Left lobe of liver (tissue), 2 donors: Measurements from ENCODE around the gene LMF1. TPM values are rescaled to one million over a fixed set of nuclear protein-coding genes. Genes with fewer than 3 reads are reported as not detected.

Experiments used
- ATAC-seq: fragments of 200-7000 bp; cut with Tn5 transposase; one replicate; pipeline ENCODE4 v1.9.1; 2020; ENCODE audit warnings: mild to moderate bottlenecking, moderate library complexity
- DNase-seq: peaks from one replicate; pipeline ENCODE4 v3.0.0-alpha.2; 2020; ENCODE audit warnings: low spot score
- total RNA-seq: library from RNA; stranded (reverse); gene quantifications from one replicate; pipeline ENCODE4 v1.2.1, GENCODE V29; 2021
- donor health status: DM: no; HTN: no; CAD: no; lungs with moderate emphysema.
- donor health status: DM: no; HTN: yes; CAD: no.

The LMF1 gene
- total RNA-seq, 1 donor from 2014 or later, result 13.5 TPM

GRCh38 chr16:986411-986810, 15.6 kb upstream of the LMF1 start:
- ATAC-seq (no peak), DNase-seq (no peak)

- no peak for ATAC-seq
- no peak for DNase-seq
Measured at GRCh38 chr16:985646-986400, 15.0 kb upstream of the LMF1 start.

- ATAC-seq (no peak), DNase-seq (no peak)
Measured at GRCh38 chr16:984736-985636, 14.2 kb upstream of the LMF1 start.

GRCh38 chr16:984121-984694, 13.4 kb upstream of the LMF1 start:
- ATAC-seq, result no peak
- DNase-seq, result no peak

- DNase-seq (no peak), ATAC-seq (no peak)
Measured at GRCh38 chr16:983044-984030, 12.6 kb upstream of the LMF1 start.

- DNase-seq, result no peak
Measured at GRCh38 chr16:982145-983043, 11.6 kb upstream of the LMF1 start.

GRCh38 chr16:981695-982144, 10.9 kb upstream of the LMF1 start, which contains the start of gene SOX8:
TSS of gene SOX8 (plus strand) at chr16:981770. CDS start at chr16:981923, 153 bp downstream.
- ATAC-seq (no peak), DNase-seq (no peak)

More at GRCh38 chr16:982145-983043, 11.6 kb upstream of the LMF1 start:
- no peak for ATAC-seq

DNA sequence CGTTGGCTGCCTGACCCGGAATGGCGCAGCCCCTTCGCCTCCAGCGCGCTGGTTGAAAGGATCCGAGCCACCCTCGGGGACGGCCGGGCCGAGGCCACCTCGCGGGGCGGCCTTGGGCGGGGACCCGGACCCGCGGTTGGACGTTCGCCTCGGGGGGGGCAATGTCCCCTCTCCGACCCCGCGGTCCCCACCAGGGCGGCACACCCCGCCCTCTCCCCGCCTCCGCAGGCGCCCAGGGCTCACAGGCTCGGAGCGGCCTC, 9.7 kb upstream of the LMF1 start:
- DNase-seq, result no peak
- no peak for ATAC-seq

DNA sequence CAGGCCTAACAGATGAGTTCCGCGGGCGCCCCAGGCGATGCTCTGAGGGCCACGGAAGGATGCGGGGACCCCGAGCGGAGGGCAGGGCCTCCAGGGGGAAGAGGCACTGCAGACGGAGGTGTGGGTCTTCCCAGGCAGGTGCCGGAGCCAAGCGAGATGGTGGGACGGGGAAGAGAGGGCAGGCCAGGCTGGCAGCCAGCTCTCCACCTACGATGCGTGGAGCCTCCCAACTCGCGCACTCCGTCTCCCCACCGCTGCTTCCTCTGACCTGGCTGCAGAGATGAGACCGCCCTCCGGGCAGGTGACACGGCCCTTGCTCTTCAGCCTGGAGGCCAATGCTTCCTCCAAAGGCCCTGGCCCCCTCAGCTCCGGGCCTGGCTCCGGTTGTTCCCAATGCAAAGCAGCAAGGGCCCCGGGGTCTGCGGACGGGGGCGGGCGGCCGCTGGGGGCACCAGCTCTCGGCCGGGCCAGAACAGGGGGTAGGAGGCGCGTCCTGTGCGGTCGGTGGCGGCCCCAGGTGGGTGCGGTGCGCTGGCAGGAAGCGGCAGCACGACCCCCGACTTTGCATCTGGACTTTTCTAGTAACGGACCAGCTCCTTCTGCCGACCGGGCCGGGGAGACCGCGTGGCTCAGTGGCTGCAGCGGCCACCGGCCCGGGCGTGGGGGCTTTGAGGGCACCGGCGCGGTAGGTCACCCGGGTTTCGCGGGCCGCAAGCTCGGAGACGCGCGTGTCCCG, 9.2 kb upstream of the LMF1 start:
- DNase-seq, result no peak
- ATAC-seq, result no peak

DNA sequence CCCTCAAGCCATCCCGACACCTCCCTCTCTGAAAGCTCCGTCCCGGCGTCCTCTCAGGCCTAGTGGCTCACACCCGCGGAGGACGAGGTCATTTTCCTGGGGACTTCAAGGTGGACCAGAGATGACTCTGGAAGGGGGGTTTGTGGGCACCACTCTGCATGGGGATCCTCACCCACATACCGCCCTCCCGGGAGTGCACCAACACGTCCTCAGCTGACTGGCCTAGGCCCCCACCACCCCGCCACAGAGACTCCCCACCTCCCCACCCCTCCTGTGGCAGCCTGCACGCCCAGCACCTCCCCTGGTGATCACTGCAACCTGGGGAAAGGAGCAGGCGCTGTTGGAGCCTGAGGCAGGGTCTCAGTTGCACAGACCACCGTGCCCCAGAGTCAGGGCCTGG, 8.4 kb upstream of the LMF1 start:
- ATAC-seq (no peak), DNase-seq (no peak)

DNA sequence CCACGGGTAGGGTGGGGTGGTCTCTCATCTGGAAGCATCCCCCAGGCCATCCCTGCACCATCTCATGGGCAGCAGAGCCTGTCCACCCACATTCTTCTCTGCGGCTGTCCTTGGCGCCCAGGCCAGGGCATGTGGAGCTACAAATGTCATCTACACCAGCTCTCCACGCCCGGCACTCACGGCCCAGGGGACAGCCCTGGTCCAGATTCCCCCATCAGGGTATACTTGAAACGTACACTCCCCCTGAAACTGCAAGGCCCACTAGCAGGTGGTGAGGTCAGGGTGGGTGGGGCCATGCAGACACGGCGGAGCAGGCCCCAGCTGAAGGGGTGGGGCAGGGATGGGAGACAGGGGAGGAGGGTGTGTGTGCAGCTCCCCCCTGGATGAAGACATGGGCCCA, 7.6 kb upstream of the LMF1 start:
- no peak for ATAC-seq

DNA sequence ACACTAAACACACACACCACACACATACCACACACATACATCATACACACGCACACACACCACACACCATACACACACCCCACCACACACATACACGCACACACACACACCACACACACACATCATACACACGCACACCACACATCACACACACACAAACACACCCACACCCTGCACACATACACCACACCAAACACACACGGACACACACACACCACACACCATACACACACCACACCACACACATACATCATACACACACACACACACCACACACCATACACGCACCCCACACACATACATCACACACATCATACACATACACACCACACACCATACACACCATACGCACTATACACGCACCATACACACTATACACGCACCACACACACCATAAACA, 7.1 kb upstream of the LMF1 start:
- ATAC-seq, result no peak
- DNase-seq, result no peak

More for the DNA sequence above, 7.6 kb upstream of the LMF1 start:
- DNase-seq, result no peak

GRCh38 chr16:977081-977701, 6.4 kb upstream of the LMF1 start:
- ATAC-seq (no peak), DNase-seq (no peak)

DNA sequence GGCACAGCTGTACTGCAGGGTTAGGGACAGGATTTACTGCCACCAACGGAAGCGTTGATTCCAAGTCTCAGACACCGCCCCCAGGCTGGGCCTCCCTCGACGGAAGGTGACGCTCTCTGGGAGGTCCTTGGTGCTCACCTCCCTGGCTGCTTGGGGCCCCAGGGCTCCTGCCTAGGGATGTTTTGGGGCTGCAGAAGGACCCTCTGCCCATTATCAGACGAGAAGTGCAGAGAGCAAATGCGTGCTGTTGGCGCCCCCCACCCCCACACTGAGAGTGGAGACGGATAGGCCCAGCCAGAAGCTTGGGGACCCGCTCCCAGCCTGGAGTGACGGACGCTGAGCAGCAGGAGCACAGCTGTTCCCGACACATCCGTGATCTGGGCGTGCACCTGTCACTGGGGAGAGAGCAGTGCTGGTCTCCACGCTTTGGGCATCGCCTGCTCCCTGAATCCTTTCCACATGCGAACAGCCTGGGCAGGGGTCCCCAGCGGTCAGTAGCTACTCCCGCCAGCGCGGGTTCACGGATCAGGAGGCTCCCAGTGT, 5.7 kb upstream of the LMF1 start:
- DNase-seq (no peak), ATAC-seq (no peak)

DNA sequence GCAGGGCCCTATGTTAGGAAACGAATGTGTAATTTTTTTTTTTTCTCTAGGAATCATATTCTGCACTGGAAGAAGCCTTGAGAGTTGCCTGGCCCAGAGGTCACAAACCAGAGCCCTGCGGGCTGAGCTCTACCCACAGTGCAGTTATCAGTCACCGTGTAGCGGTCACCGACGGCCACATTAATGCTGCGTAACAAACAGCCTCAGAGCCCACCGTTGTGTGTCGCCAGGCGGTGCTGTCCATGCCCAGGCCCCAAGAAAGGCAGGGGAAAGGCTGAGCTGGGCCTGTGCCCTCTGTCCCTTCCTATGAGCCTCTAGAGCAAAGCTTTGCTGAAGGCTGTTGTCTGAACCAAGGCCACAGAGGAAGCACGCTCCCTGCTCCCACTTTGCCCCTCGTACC, 4.5 kb upstream of the LMF1 start:
- DNase-seq (no peak), ATAC-seq (no peak)

- ATAC-seq, result no peak
- no peak for DNase-seq
Measured at GRCh38 chr16:974611-975261, 4.0 kb upstream of the LMF1 start.

GRCh38 chr16:974001-974601, 3.3 kb upstream of the LMF1 start:
- DNase-seq (no peak), ATAC-seq (no peak)
